HCT116 (cell line): ENCODE measurements around the gene ACOXL. TPM values are rescaled to one million over a fixed set of nuclear protein-coding genes. Genes with fewer than 3 reads are reported as not detected.

ENCODE experiments used
- ATAC-seq: fragments of 200-7000 bp; cut with Tn5 transposase; 2 replicates; pipeline ENCODE4 v1.9.1; 2020; ENCODE audit warnings: mild to moderate bottlenecking, moderate library complexity
- BruUV-seq: library from RNA; stranded (reverse); fragments of 400-500 nt; replicated peaks from 2 replicates; lab custom pipeline; 2021; lab: Mats Ljungman, UMichigan
- CTCF ChIA-PET: fragments of 300-600 bp; sonication (Branson Sonifier 250); formaldehyde crosslinking; loops from one replicate; lab custom pipeline; 2021; ENCODE audit warnings: antibody characterized with exemption; lab: Charles Lee
- POLR2A ChIA-PET: fragments of 300-600, 350-600 bp; sonication (Branson Sonifier 250); formaldehyde crosslinking; loops from one replicate; lab custom pipeline; 2021; ENCODE audit warnings: antibody characterized with exemption; lab: Charles Lee
- RAD21 ChIA-PET, 2 experiments: fragments of 300-600 bp; sonication (Branson Sonifier 250); formaldehyde crosslinking; loops; one replicate each; lab custom pipeline; 2023; ENCODE audit warnings: low total read pairs in 2 of 2; ENCODE audit not compliant: uncharacterized antibody in 2 of 2, unreplicated experiment in 2 of 2, low non-redundant PET in 1 of 2; lab: Charles Lee
- DNase-seq: peaks from one replicate; pipeline ENCODE4 v3.0.0-alpha.2; 2010; ENCODE audit warnings: low read depth, low spot score
- H2AFZ ChIP-seq: fragments of 200-600 bp; shearing (Covaris generic), sonication (generic); 2 replicates; pipeline ENCODE4 v1.6.1; 2017; ENCODE audit warnings: low read depth, mixed run types, mixed read lengths, antibody characterized with exemption, low read length; ENCODE audit not compliant: poor library complexity, severe bottlenecking
- H3K27ac ChIP-seq: 2 replicates; pipeline ENCODE4 v1.5.1; 2012; ENCODE audit warnings: low read depth, low read length
- H3K27me3 ChIP-seq: fragments of 200-600 bp; sonication (generic); 2 replicates; pipeline ENCODE4 v1.6.1; 2016; ENCODE audit warnings: mixed run types, low read length, mixed read lengths; ENCODE audit not compliant: insufficient read depth
- H3K36me3 ChIP-seq, 2 experiments: fragments of 200-500 bp in 1 of 2; fragments of 200-600 bp in 1 of 2; sonication (Bioruptor generic) in 1 of 2; sonication (generic) in 1 of 2; 2 replicates each; pipeline versions ENCODE4 v1.5.1 to v1.6.1; 2014 to 2016; ENCODE audit warnings: low read length in 2 of 2, inconsistent platforms in 1 of 2, mixed read lengths in 1 of 2, mixed run types in 1 of 2; ENCODE audit not compliant: insufficient read depth in 2 of 2, control insufficient read depth in 1 of 2
- H3K4me1 ChIP-seq, 2 experiments: fragments of 200-600 bp in 1 of 2; sonication (generic) in 1 of 2; 2 replicates each; pipeline versions ENCODE4 v1.5.1 to v1.6.1; 2012 to 2017; ENCODE audit warnings: low read length in 2 of 2, inconsistent platforms in 1 of 2, mild to moderate bottlenecking in 1 of 2, mixed read lengths in 1 of 2, mixed run types in 1 of 2, moderate library complexity in 1 of 2; ENCODE audit not compliant: insufficient read depth in 2 of 2, control insufficient read depth in 1 of 2
- H3K4me2 ChIP-seq: fragments of 200-600 bp; sonication (generic); 2 replicates; pipeline ENCODE4 v1.6.1; 2017; ENCODE audit warnings: mixed run types, low read length, mixed read lengths
- H3K4me3 ChIP-seq, 2 experiments: fragments of 200-600 bp in 1 of 2; sonication (generic) in 1 of 2; replicated peaks in 1 of 2; 2 replicates each; pipeline ENCODE4 v1.5.1; 2011 to 2016; ENCODE audit warnings: low read length in 2 of 2, control low read depth in 1 of 2, low read depth in 1 of 2, mild to moderate bottlenecking in 1 of 2, mixed read lengths in 1 of 2, mixed run types in 1 of 2
- H3K79me2 ChIP-seq: fragments of 200-600 bp; sonication (generic); 2 replicates; pipeline ENCODE4 v1.6.1; 2017; ENCODE audit warnings: mild to moderate bottlenecking, mixed run types, low read length, moderate library complexity, mixed read lengths; ENCODE audit not compliant: insufficient read depth
- H3K9ac ChIP-seq: fragments of 200-600 bp; sonication (generic); 2 replicates; pipeline ENCODE4 v1.6.1; 2016; ENCODE audit warnings: low read length, mixed read lengths
- H3K9me2 ChIP-seq: fragments of 200-600 bp; sonication (generic), shearing (Covaris generic); 2 replicates; pipeline ENCODE4 v1.6.1; 2017; ENCODE audit warnings: mixed run types, mild to moderate bottlenecking, moderate library complexity; ENCODE audit not compliant: insufficient read depth
- H3K9me3 ChIP-seq, 2 experiments: fragments of 200-500 bp in 1 of 2; fragments of 200-600 bp in 1 of 2; sonication (Bioruptor generic) in 1 of 2; sonication (generic) in 1 of 2; 2 replicates each; pipeline ENCODE4 v1.6.1; 2014 to 2017; ENCODE audit warnings: low read length in 2 of 2, mixed read lengths in 2 of 2, inconsistent platforms in 1 of 2, low read depth in 1 of 2, mild to moderate bottlenecking in 1 of 2, mixed run types in 1 of 2, moderate library complexity in 1 of 2; ENCODE audit not compliant: control insufficient read depth in 1 of 2, insufficient read depth in 1 of 2
- H4K20me1 ChIP-seq: fragments of 200-600 bp; sonication (generic), shearing (Covaris generic); 2 replicates; pipeline ENCODE4 v1.6.1; 2017; ENCODE audit warnings: mixed run types, mild to moderate bottlenecking, moderate library complexity; ENCODE audit not compliant: insufficient read depth
- ATF3 ChIP-seq: IDR thresholded peaks from 2 replicates; pipeline ENCODE4 v1.6.1; 2012
- CTCF ChIP-seq, 3 experiments: fragments of 200-600 bp in 1 of 3; sonication (generic) in 1 of 3; IDR thresholded peaks in 2 of 3; conservative IDR thresholded peaks in 1 of 3; 2 replicates each; pipeline ENCODE4 v1.5.1; 2012 to 2017; ENCODE audit warnings: low read depth in 2 of 3, low read length in 2 of 3, antibody characterized with exemption in 1 of 3, borderline replicate concordance in 1 of 3, control low read depth in 1 of 3, mild to moderate bottlenecking in 1 of 3, mixed read lengths in 1 of 3, mixed run types in 1 of 3, moderate library complexity in 1 of 3; ENCODE audit not compliant: insufficient read depth in 1 of 3
- EGR1 ChIP-seq: IDR thresholded peaks from 2 replicates; pipeline ENCODE4 v1.6.1; 2012; ENCODE audit warnings: low read depth
- JUND ChIP-seq: IDR thresholded peaks from 2 replicates; pipeline ENCODE4 v1.6.1; 2012
- POLR2AphosphoS5 ChIP-seq: IDR thresholded peaks from 2 replicates; pipeline ENCODE4 v1.6.1; 2011; ENCODE audit warnings: mild to moderate bottlenecking, low read depth, low read length, moderate library complexity
- REST ChIP-seq: IDR thresholded peaks from 2 replicates; pipeline ENCODE4 v1.6.1; 2012; ENCODE audit warnings: low read depth
- SIN3A ChIP-seq: IDR thresholded peaks from 2 replicates; pipeline ENCODE4 v1.6.1; 2012; ENCODE audit warnings: low read depth
- SP1 ChIP-seq: IDR thresholded peaks from 2 replicates; pipeline ENCODE4 v1.6.1; 2012; ENCODE audit warnings: low read depth
- YY1 ChIP-seq: IDR thresholded peaks from 2 replicates; pipeline ENCODE4 v1.6.1; 2011; ENCODE audit warnings: low read length, low read depth, moderate library complexity, mild to moderate bottlenecking; ENCODE audit not compliant: insufficient replicate concordance; ENCODE audit errors: extremely low read depth
- ZFX ChIP-seq: fragments of 450-650 bp; IDR thresholded peaks from 2 replicates; pipeline ENCODE4 v1.6.1; 2017
- intact Hi-C: fragments of 100-400 bp; cut with micrococcal nuclease; formaldehyde crosslinking; loops from 2 replicates; pipeline ENCODE4 v1.10.0; 2022
- total RNA-seq: library from RNA; stranded (reverse); gene quantifications from one replicate; pipeline ENCODE4 v1.2.1, GENCODE V29; 2021; ENCODE audit not compliant: unreplicated experiment

The ACOXL gene
- total RNA-seq, 1 experiment from 2014 or later, result 5.5 TPM

GRCh38 chr2:110783196-110783873, 51.0 kb downstream of the ACOXL start:
- Histone ChIP-seq H3K27me3 (no peaks in the 10 kb centered on the region), H3K4me2 (no peak overlapping the region), H3K4me1 (peaks cover 7 to 14% of the 10 kb centered on the region in 2 experiments; a peak in 3 of 4 replicates), H4K20me1 (no peaks in the 10 kb centered on the region), H3K9me3 (no peaks in the 10 kb centered on the region), H3K4me3 (no peak overlapping the region), H3K9ac (no peak overlapping the region), H3K9me2 (no peaks in the 10 kb centered on the region), H3K27ac (no peak overlapping the region), H3K36me3 (no peaks in the 10 kb centered on the region), H2AFZ (no peak overlapping the region), H3K79me2 (no peaks in the 10 kb centered on the region)
- ChIA-PET RAD21 (interaction anchor here in 1 of 2 experiments (0.6 kb wide), 1 partner anchor 18 kb away, joined by 3 read pairs; no protein-coding TSS in a partner anchor), POLR2A (no interaction called here), CTCF (no interaction called here)
- DNase-seq (no peak), ATAC-seq (no peak)
- no peak for TF ChIP-seq REST
- TF ChIP-seq EGR1, result no peak
- no peak for TF ChIP-seq POLR2AphosphoS5
- intact Hi-C loops, result no loop called here
- BruUV-seq, result no TSS peak

GRCh38 chr2:110784047-110784631, 51.8 kb downstream of the ACOXL start:
- ATAC-seq (no peak), DNase-seq (no peak)
- no TSS peak for BruUV-seq
- Histone ChIP-seq H3K9me3 (no peaks in the 10 kb centered on the region), H3K79me2 (no peaks in the 10 kb centered on the region), H2AFZ (no peak overlapping the region), H3K36me3 (no peaks in the 10 kb centered on the region)
- intact Hi-C loops, result no loop called here
- TF ChIP-seq YY1 (no peak), EGR1 (no peak), JUND (no peak), ZFX (no peak), CTCF (IDR thresholded peaks at IDR 0.05 in 2 of 3, conservative IDR thresholded peaks at IDR 0.05 in 1 of 3; ENCODE audit: borderline replicate concordance in 1 of 3, insufficient read depth in 1 of 3, low read depth in 2 of 3, low read length in 2 of 3) (no peak), SP1 (no peak), SIN3A (no peak), ATF3 (no peak)
- TF ChIP-seq, all 23 proteins: peak for 0
- Histone ChIP-seq H3K4me1 (peaks cover 7 to 14% of the 10 kb centered on the region in 2 experiments; a peak in 3 of 4 replicates), H4K20me1 (no peaks in the 10 kb centered on the region), H3K27me3 (no peaks in the 10 kb centered on the region), H3K9ac (no peak overlapping the region), H3K4me2 (no peak overlapping the region), H3K27ac (no peak overlapping the region), H3K4me3 (no peak overlapping the region), H3K9me2 (no peaks in the 10 kb centered on the region)
- CTCF ChIA-PET, result no interaction called here
- POLR2A ChIA-PET, result no interaction called here
- RAD21 ChIA-PET, result interaction anchor here in 1 of 2 experiments (0.6 kb wide), 1 partner anchor 17 kb away, joined by 3 read pairs; no protein-coding TSS in a partner anchor
